WTC11 (cell line): ENCODE results near the gene CDS1. TPM values are rescaled to one million over a fixed set of nuclear protein-coding genes. Genes with fewer than 3 reads are reported as not detected.

Experiments used
- ATAC-seq: fragments of 200-7000 bp; cut with Tn5 transposase; 2 replicates; pipeline ENCODE4 v1.10.0; 2021; ENCODE audit warnings: mild to moderate bottlenecking, moderate library complexity
- CTCF ChIA-PET: fragments of 300-600 bp; sonication (Branson Sonifier 250); formaldehyde crosslinking; loops from one replicate; lab custom pipeline; 2021; ENCODE audit warnings: antibody characterized with exemption; lab: Charles Lee
- POLR2A ChIA-PET: fragments of 350-600 bp; sonication (Branson Sonifier 250); formaldehyde crosslinking; loops from one replicate; lab custom pipeline; 2021; ENCODE audit warnings: antibody characterized with exemption; lab: Charles Lee
- DNase-seq: peaks from one replicate; pipeline ENCODE4 v3.0.0; 2021; ENCODE audit warnings: low spot score
- H3K27ac Mint-ChIP-seq: 2 replicates; pipeline ENCODE4 v1.8.0; 2021; ENCODE audit warnings: mixed read lengths
- H3K27me3 Mint-ChIP-seq: 2 replicates; pipeline ENCODE4 v1.8.0; 2021; ENCODE audit warnings: low read depth, mild to moderate bottlenecking, moderate library complexity, mixed read lengths
- H3K36me3 Mint-ChIP-seq: 2 replicates; pipeline ENCODE4 v1.8.0; 2021; ENCODE audit warnings: mixed read lengths
- H3K4me1 Mint-ChIP-seq: 2 replicates; pipeline ENCODE4 v1.8.0; 2022; ENCODE audit warnings: mixed read lengths
- H3K4me3 Mint-ChIP-seq: 2 replicates; pipeline ENCODE4 v1.8.0; 2021; ENCODE audit warnings: mild to moderate bottlenecking, moderate library complexity, mixed read lengths
- H3K9me3 Mint-ChIP-seq: 2 replicates; pipeline ENCODE4 v1.8.0; 2021; ENCODE audit warnings: mixed read lengths
- ATF3 ChIP-seq: sonication (generic); formaldehyde crosslinking; conservative IDR thresholded peaks from 2 replicates; pipeline ENCODE4 v1.8.1; 2022; ENCODE audit warnings: mild to moderate bottlenecking, missing genetic modification reagents
- CREM ChIP-seq: sonication (generic); formaldehyde crosslinking; IDR thresholded peaks from 2 replicates; pipeline ENCODE4 v1.8.1; 2022; ENCODE audit warnings: mild to moderate bottlenecking, missing genetic modification reagents, moderate library complexity
- E2F1 ChIP-seq: sonication (generic); formaldehyde crosslinking; IDR thresholded peaks from 2 replicates; pipeline ENCODE4 v1.8.0; 2022; ENCODE audit warnings: mild to moderate bottlenecking, missing genetic modification reagents
- E2F4 ChIP-seq: sonication (generic); formaldehyde crosslinking; IDR thresholded peaks from 2 replicates; pipeline ENCODE4 v1.8.1; 2022; ENCODE audit warnings: low read depth, mild to moderate bottlenecking, moderate library complexity, missing genetic modification reagents, borderline replicate concordance
- E2F5 ChIP-seq: sonication (generic); formaldehyde crosslinking; IDR thresholded peaks from 2 replicates; pipeline ENCODE4 v1.8.1; 2022; ENCODE audit warnings: mild to moderate bottlenecking, moderate library complexity, missing genetic modification reagents
- ERG ChIP-seq: fragments of 250-450 bp; sonication (Bioruptor Pico); IDR thresholded peaks from 2 replicates; pipeline ENCODE4 v1.8.0; 2021; ENCODE audit warnings: mild to moderate bottlenecking
- ESRRA ChIP-seq: sonication (generic); formaldehyde crosslinking; IDR thresholded peaks from 2 replicates; pipeline ENCODE4 v1.8.1; 2022; ENCODE audit warnings: mild to moderate bottlenecking, missing genetic modification reagents, borderline replicate concordance
- HMGA2 ChIP-seq: fragments of 250-450 bp; sonication (Bioruptor Pico); IDR thresholded peaks from 2 replicates; pipeline ENCODE4 v1.4.0; 2021; ENCODE audit warnings: mild to moderate bottlenecking, moderate library complexity
- JAZF1 ChIP-seq: fragments of 250-450 bp; sonication (Bioruptor Pico); IDR thresholded peaks from 2 replicates; pipeline ENCODE4 v1.9.0; 2021; ENCODE audit warnings: moderate library complexity, mild to moderate bottlenecking, inconsistent platforms
- JUN ChIP-seq: sonication (generic); formaldehyde crosslinking; IDR thresholded peaks from 2 replicates; pipeline ENCODE4 v1.8.0; 2023; ENCODE audit warnings: mild to moderate bottlenecking, missing genetic modification reagents
- NFE2L1 ChIP-seq: sonication (generic); formaldehyde crosslinking; IDR thresholded peaks from 2 replicates; pipeline ENCODE4 v1.8.1; 2023; ENCODE audit warnings: missing genetic modification reagents
- NFYB ChIP-seq: sonication (generic); formaldehyde crosslinking; conservative IDR thresholded peaks from 2 replicates; pipeline ENCODE4 v1.8.0; 2022; ENCODE audit warnings: low read depth, missing genetic modification reagents
- NR1H2 ChIP-seq: sonication (generic); formaldehyde crosslinking; IDR thresholded peaks from 2 replicates; pipeline ENCODE4 v1.9.0; 2021; ENCODE audit warnings: mild to moderate bottlenecking, moderate library complexity, missing genetic modification reagents
- NR2C2 ChIP-seq: sonication (generic); formaldehyde crosslinking; IDR thresholded peaks from 2 replicates; pipeline ENCODE4 v1.8.0; 2022; ENCODE audit warnings: mild to moderate bottlenecking, missing genetic modification reagents
- RELA ChIP-seq: sonication (generic); formaldehyde crosslinking; IDR thresholded peaks from 2 replicates; pipeline ENCODE4 v1.8.1; 2022; ENCODE audit warnings: missing genetic modification reagents, mild to moderate bottlenecking, borderline replicate concordance
- TEAD4 ChIP-seq: sonication (generic); formaldehyde crosslinking; IDR thresholded peaks from 2 replicates; pipeline ENCODE4 v1.8.0; 2022; ENCODE audit warnings: mild to moderate bottlenecking, missing genetic modification reagents
- USF1 ChIP-seq: sonication (generic); formaldehyde crosslinking; IDR thresholded peaks from 2 replicates; pipeline ENCODE4 v1.8.0; 2022; ENCODE audit warnings: mild to moderate bottlenecking, missing genetic modification reagents
- ZNF263 ChIP-seq: sonication (generic); formaldehyde crosslinking; IDR thresholded peaks from 2 replicates; pipeline ENCODE4 v1.8.1; 2022; ENCODE audit warnings: low read depth, mild to moderate bottlenecking, moderate library complexity, missing genetic modification reagents
- ZNF317 ChIP-seq: sonication (generic); formaldehyde crosslinking; IDR thresholded peaks from 2 replicates; pipeline ENCODE4 v1.8.1; 2023; ENCODE audit warnings: low read depth, mild to moderate bottlenecking, moderate library complexity, missing genetic modification reagents, borderline replicate concordance
- ZNF425 ChIP-seq: fragments of 250-450 bp; sonication (Bioruptor Pico); conservative IDR thresholded peaks from 2 replicates; pipeline ENCODE4 v1.9.0; 2021; ENCODE audit warnings: mild to moderate bottlenecking
- ZNF512 ChIP-seq: sonication (generic); formaldehyde crosslinking; IDR thresholded peaks from 2 replicates; pipeline ENCODE4 v1.8.1; 2022; ENCODE audit warnings: missing genetic modification reagents, borderline replicate concordance
- total RNA-seq: library from RNA; stranded (reverse); gene quantifications from 3 replicates; pipeline ENCODE4 v1.2.3, GENCODE V29; 2021

Gene CDS1
- total RNA-seq, 1 experiment from 2014 or later, result 18.3 TPM

GRCh38 chr4:84651499-84651898, 68.6 kb downstream of the CDS1 start (continued):
- no peak for TF ChIP-seq E2F1 (CRISPR knock-in tag)
- TF ChIP-seq CREM (CRISPR knock-in tag), result no peak

GRCh38 chr4:84652478-84652877, 69.6 kb downstream of the CDS1 start:
- no peak for ATAC-seq
- CTCF ChIA-PET, result no interaction called here
- peak overlapping the region; percentile 2; the same call in 1 of the 2 replicates for H3K27ac Mint-ChIP-seq
- no peak for TF ChIP-seq NFE2L1
- TF ChIP-seq ZNF512 (CRISPR knock-in tag), result no peak
- TF ChIP-seq RELA, result no peak
- no peak for TF ChIP-seq JUN (CRISPR knock-in tag)
- TF ChIP-seq ESRRA (CRISPR knock-in tag), result no peak
- TF ChIP-seq USF1 (CRISPR knock-in tag), result no peak
- no peak for TF ChIP-seq ATF3 (CRISPR knock-in tag)
- no peak for TF ChIP-seq E2F1 (CRISPR knock-in tag)
- no peak for TF ChIP-seq E2F4
- TF ChIP-seq E2F5 (CRISPR knock-in tag), result no peak
- TF ChIP-seq NR1H2 (CRISPR knock-in tag), result no peak
- no peak for TF ChIP-seq ZNF317 (CRISPR knock-in tag)
- TF ChIP-seq, all 79 proteins: peak for 0
- peaks cover 26% of the 10 kb centered on the region for H3K4me1 Mint-ChIP-seq
- H3K4me3 Mint-ChIP-seq, result no peak overlapping the region
- peaks cover 38% of the 10 kb centered on the region for H3K36me3 Mint-ChIP-seq
- peaks cover 26% of the 10 kb centered on the region for H3K9me3 Mint-ChIP-seq
- DNase-seq, result no peak
- POLR2A ChIA-PET, result no interaction called here
- peaks cover 3% of the 10 kb centered on the region; the same call in 1 of the 2 replicates for H3K27me3 Mint-ChIP-seq

GRCh38 chr4:84660606-84661005, 77.7 kb downstream of the CDS1 start:
- peaks cover 63% of the 10 kb centered on the region for H3K36me3 Mint-ChIP-seq
- no peak for TF ChIP-seq ZNF263 (CRISPR knock-in tag)
- no peak for TF ChIP-seq HMGA2 (CRISPR knock-in tag)
- no peak for TF ChIP-seq TEAD4 (CRISPR knock-in tag)
- TF ChIP-seq ERG (CRISPR knock-in tag), result no peak
- no peak for TF ChIP-seq NR2C2 (CRISPR knock-in tag)
- no peak for TF ChIP-seq ZNF425 (CRISPR knock-in tag)
- no peak for TF ChIP-seq E2F5 (CRISPR knock-in tag)
- no peak for TF ChIP-seq JAZF1 (CRISPR knock-in tag)
- TF ChIP-seq USF1 (CRISPR knock-in tag), result no peak
- TF ChIP-seq NFE2L1, result no peak
- no peak for TF ChIP-seq NFYB (CRISPR knock-in tag)

More at GRCh38 chr4:84660606-84661005, 77.7 kb downstream of the CDS1 start:
- Mint-ChIP-seq H3K9me3 (peaks cover 51% of the 10 kb centered on the region), H3K4me1 (peaks cover 18% of the 10 kb centered on the region), H3K27ac (no peak overlapping the region), H3K27me3 (peaks cover 9% of the 10 kb centered on the region), H3K4me3 (no peak overlapping the region)
- CTCF ChIA-PET, result no interaction called here
- POLR2A ChIA-PET, result no interaction called here
- ATAC-seq (peak; percentile 50), DNase-seq (no peak)
